Neural cell (in vitro differentiated cells): ENCODE data around the gene NLRP4. TPM values are rescaled to one million over a fixed set of nuclear protein-coding genes. Genes with fewer than 3 reads are reported as not detected.

Source experiments
- H2AFZ ChIP-seq: fragments of 200-600, 300-800 bp; sonication (generic), shearing (Covaris generic); 2 replicates; pipeline ENCODE4 v1.6.0; 2014; ENCODE audit warnings: low read depth, mild to moderate bottlenecking, antibody characterized with exemption, low read length, moderate library complexity
- H3F3A ChIP-seq: fragments of 200-600 bp; shearing (Covaris generic); 2 replicates; pipeline ENCODE4 v1.6.1; 2016; ENCODE audit warnings: mild to moderate bottlenecking, moderate library complexity, mixed read lengths, antibody characterized with exemption, low read length; ENCODE audit not compliant: insufficient read depth, poor library complexity, severe bottlenecking
- H3K27ac ChIP-seq: fragments of 200-600, 300-800 bp; sonication (generic), shearing (Covaris generic); 2 replicates; pipeline ENCODE4 v1.5.1; 2014; ENCODE audit warnings: mild to moderate bottlenecking, low read length, moderate library complexity
- H3K27me3 ChIP-seq: fragments of 300-800, 200-600 bp; sonication (generic), shearing (Covaris generic); 2 replicates; pipeline ENCODE4 v1.6.0; 2014; ENCODE audit warnings: mild to moderate bottlenecking, low read depth, low read length, moderate library complexity; ENCODE audit not compliant: insufficient read depth
- H3K36me3 ChIP-seq: fragments of 300-800, 200-600 bp; sonication (generic), shearing (Covaris generic); 2 replicates; pipeline ENCODE4 v1.5.1; 2014; ENCODE audit warnings: mild to moderate bottlenecking, antibody characterized with exemption, low read length, moderate library complexity; ENCODE audit not compliant: insufficient read depth
- H3K4me2 ChIP-seq: fragments of 300-800, 200-600 bp; sonication (generic), shearing (Covaris generic); 2 replicates; pipeline ENCODE4 v1.6.0; 2014; ENCODE audit warnings: mild to moderate bottlenecking, low read length
- H3K4me3 ChIP-seq: fragments of 300-800, 200-600 bp; sonication (generic), shearing (Covaris generic); 2 replicates; pipeline ENCODE4 v1.5.1; 2014; ENCODE audit warnings: mild to moderate bottlenecking, low read length, moderate library complexity
- H3K79me2 ChIP-seq: fragments of 200-600 bp; shearing (Covaris generic); replicated peaks from 2 replicates; pipeline ENCODE4 v1.6.0; 2014; ENCODE audit warnings: mild to moderate bottlenecking, low read length, moderate library complexity; ENCODE audit not compliant: insufficient read depth
- H3K9ac ChIP-seq: fragments of 300-800, 200-600 bp; sonication (generic), shearing (Covaris generic); 2 replicates; pipeline ENCODE4 v1.6.1; 2016; ENCODE audit warnings: mild to moderate bottlenecking, low read length, mixed read lengths
- H3K9me2 ChIP-seq: fragments of 200-600 bp; shearing (Covaris generic); 2 replicates; pipeline ENCODE4 v1.6.1; 2016; ENCODE audit warnings: mild to moderate bottlenecking, low read length, mixed read lengths; ENCODE audit not compliant: insufficient read depth
- H3K9me3 ChIP-seq: fragments of 200-600, 300-800 bp; sonication (generic), shearing (Covaris generic); 2 replicates; pipeline ENCODE4 v1.6.1; 2016; ENCODE audit warnings: mild to moderate bottlenecking, mixed run types, low read length, moderate library complexity, mixed read lengths
- H4K20me1 ChIP-seq: fragments of 200-600 bp; shearing (Covaris generic); 2 replicates; pipeline ENCODE4 v1.6.1; 2016; ENCODE audit warnings: mild to moderate bottlenecking, mixed run types; ENCODE audit not compliant: insufficient read depth
- EP300 ChIP-seq: fragments of 450-650 bp; conservative IDR thresholded peaks from 2 replicates; pipeline ENCODE4 v1.6.1; 2014; ENCODE audit warnings: antibody characterized with exemption, mild to moderate bottlenecking, moderate library complexity; ENCODE audit not compliant: poor library complexity, severe bottlenecking
- MXI1 ChIP-seq: fragments of 450-650 bp; conservative IDR thresholded peaks from 2 replicates; pipeline ENCODE4 v1.6.1; 2014; ENCODE audit warnings: antibody characterized with exemption, mild to moderate bottlenecking; ENCODE audit not compliant: poor library complexity, severe bottlenecking
- POLR2AphosphoS5 ChIP-seq: IDR thresholded peaks from 2 replicates; pipeline ENCODE4 v1.6.1; 2012
- polyA plus RNA-seq: library from polyadenylated mRNA; depleted of rRNA; stranded (reverse); fragments of >200 nt; gene quantifications from 2 replicates; pipeline ENCODE4 v1.2.3, GENCODE V29; 2014
- TF ChIP-seq, protein P1 (sequence below): IDR thresholded peaks from 2 replicates; pipeline ENCODE4 v1.6.1; 2012; ENCODE audit warnings: borderline replicate concordance
- TF ChIP-seq, protein P2 (sequence below): fragments of 450-650 bp; IDR thresholded peaks from 2 replicates; pipeline ENCODE4 v1.5.1; 2014; ENCODE audit warnings: antibody characterized with exemption, mild to moderate bottlenecking, moderate library complexity; ENCODE audit not compliant: poor library complexity, severe bottlenecking

Gene NLRP4
- polyA plus RNA-seq, 1 donor from 2014 or later: not detected

DNA sequence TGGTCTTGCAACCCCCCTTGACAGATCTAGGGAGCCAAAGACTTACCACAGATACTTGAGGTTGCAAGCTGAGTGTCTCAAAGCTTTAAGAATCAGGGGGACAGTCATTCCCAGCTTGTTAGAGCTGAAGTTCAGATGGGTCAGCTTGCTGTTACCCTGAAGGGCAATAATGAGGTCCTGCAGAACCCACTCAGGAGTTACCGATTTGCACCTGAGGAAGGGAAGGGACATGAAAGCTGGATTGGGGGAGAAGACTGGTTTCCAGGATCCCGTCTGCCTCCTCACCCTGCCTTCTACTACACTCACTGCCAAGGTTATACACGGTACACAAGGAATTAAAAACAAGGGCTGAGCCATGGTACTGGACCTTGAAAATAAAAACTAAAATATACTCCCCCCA, 71.4 kb downstream of the NLRP4 start:
- no peaks in the 10 kb centered on the region for H3K27me3 ChIP-seq
- H3K9me3 ChIP-seq: no peaks in the 10 kb centered on the region
- no peaks in the 10 kb centered on the region for H3K9me2 ChIP-seq
- H3K4me2 ChIP-seq: no peak overlapping the region
- H4K20me1 ChIP-seq: no peaks in the 10 kb centered on the region
- no peak overlapping the region for H3K4me3 ChIP-seq
- no peak overlapping the region for H2AFZ ChIP-seq
- no peaks in the 10 kb centered on the region for H3K79me2 ChIP-seq
- H3K27ac ChIP-seq: no peak overlapping the region
- no peaks in the 10 kb centered on the region for H3F3A ChIP-seq
- H3K9ac ChIP-seq: no peak overlapping the region
- TF ChIP-seq MXI1: no peak
- H3K36me3 ChIP-seq: no peaks in the 10 kb centered on the region

DNA sequence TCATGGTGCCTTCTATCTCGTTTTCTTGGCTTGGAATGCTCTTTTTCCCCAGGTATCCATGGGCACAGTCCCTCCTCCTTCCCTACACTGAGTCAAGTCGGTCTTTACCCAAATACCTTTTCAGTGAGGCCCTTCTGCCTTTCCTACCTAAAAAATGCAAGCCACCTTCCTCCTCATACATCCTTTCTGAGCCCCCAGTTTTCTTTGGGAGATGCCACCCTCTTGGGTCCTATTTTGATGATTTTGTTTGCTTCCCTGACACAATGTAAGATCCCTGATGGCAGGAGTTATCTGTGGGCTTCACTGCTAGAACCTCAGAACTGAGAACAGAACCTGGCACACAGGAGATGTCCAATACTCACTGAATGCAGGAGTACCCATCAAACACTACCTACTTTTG, 73.5 kb downstream of the NLRP4 start:
- Histone ChIP-seq H4K20me1 (no peaks in the 10 kb centered on the region), H3K9ac (no peak overlapping the region), H3K27me3 (no peaks in the 10 kb centered on the region), H3K9me2 (no peaks in the 10 kb centered on the region), H3K9me3 (peaks cover 3% of the 10 kb centered on the region), H3F3A (no peaks in the 10 kb centered on the region), H3K36me3 (no peaks in the 10 kb centered on the region), H3K27ac (no peak overlapping the region), H3K4me2 (no peak overlapping the region), H3K79me2 (no peaks in the 10 kb centered on the region), H3K4me3 (no peak overlapping the region), H2AFZ (no peak overlapping the region)
- TF ChIP-seq EP300 (no peak), MXI1 (no peak)

DNA sequence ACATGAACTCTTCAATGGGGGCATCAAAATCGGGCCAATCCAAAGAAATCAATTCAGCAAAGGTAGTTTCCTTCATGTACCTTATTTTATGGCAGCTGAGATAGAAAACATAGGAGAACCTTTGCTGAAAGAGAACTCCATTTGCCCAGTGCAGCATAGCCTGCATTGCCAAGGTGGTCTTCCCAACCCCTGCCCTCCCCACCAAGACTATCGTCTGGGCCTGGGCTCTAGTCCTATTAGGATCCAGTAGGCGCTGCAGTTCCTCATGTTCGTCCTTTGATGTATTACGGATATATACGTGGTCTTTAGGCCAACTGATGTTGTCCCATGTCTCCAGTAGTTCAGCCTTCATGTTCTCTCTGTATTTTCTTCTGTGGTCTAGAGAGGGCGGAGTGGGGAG, 76.6 kb downstream of the NLRP4 start:
- Histone ChIP-seq H3K4me2 (no peak overlapping the region), H2AFZ (no peak overlapping the region), H3K79me2 (no peaks in the 10 kb centered on the region), H3K36me3 (no peaks in the 10 kb centered on the region), H4K20me1 (no peaks in the 10 kb centered on the region), H3K27me3 (no peaks in the 10 kb centered on the region), H3K27ac (no peak overlapping the region), H3K9ac (no peak overlapping the region), H3K4me3 (no peak overlapping the region), H3K9me3 (peaks cover 3% of the 10 kb centered on the region), H3K9me2 (no peaks in the 10 kb centered on the region), H3F3A (no peaks in the 10 kb centered on the region)
- no peak for TF ChIP-seq EP300
- TF ChIP-seq, protein P1, sequence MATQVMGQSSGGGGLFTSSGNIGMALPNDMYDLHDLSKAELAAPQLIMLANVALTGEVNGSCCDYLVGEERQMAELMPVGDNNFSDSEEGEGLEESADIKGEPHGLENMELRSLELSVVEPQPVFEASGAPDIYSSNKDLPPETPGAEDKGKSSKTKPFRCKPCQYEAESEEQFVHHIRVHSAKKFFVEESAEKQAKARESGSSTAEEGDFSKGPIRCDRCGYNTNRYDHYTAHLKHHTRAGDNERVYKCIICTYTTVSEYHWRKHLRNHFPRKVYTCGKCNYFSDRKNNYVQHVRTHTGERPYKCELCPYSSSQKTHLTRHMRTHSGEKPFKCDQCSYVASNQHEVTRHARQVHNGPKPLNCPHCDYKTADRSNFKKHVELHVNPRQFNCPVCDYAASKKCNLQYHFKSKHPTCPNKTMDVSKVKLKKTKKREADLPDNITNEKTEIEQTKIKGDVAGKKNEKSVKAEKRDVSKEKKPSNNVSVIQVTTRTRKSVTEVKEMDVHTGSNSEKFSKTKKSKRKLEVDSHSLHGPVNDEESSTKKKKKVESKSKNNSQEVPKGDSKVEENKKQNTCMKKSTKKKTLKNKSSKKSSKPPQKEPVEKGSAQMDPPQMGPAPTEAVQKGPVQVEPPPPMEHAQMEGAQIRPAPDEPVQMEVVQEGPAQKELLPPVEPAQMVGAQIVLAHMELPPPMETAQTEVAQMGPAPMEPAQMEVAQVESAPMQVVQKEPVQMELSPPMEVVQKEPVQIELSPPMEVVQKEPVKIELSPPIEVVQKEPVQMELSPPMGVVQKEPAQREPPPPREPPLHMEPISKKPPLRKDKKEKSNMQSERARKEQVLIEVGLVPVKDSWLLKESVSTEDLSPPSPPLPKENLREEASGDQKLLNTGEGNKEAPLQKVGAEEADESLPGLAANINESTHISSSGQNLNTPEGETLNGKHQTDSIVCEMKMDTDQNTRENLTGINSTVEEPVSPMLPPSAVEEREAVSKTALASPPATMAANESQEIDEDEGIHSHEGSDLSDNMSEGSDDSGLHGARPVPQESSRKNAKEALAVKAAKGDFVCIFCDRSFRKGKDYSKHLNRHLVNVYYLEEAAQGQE: no peak
- no peak for TF ChIP-seq POLR2AphosphoS5
- TF ChIP-seq, protein P2, sequence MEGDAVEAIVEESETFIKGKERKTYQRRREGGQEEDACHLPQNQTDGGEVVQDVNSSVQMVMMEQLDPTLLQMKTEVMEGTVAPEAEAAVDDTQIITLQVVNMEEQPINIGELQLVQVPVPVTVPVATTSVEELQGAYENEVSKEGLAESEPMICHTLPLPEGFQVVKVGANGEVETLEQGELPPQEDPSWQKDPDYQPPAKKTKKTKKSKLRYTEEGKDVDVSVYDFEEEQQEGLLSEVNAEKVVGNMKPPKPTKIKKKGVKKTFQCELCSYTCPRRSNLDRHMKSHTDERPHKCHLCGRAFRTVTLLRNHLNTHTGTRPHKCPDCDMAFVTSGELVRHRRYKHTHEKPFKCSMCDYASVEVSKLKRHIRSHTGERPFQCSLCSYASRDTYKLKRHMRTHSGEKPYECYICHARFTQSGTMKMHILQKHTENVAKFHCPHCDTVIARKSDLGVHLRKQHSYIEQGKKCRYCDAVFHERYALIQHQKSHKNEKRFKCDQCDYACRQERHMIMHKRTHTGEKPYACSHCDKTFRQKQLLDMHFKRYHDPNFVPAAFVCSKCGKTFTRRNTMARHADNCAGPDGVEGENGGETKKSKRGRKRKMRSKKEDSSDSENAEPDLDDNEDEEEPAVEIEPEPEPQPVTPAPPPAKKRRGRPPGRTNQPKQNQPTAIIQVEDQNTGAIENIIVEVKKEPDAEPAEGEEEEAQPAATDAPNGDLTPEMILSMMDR: no peak
